Measurements from ENCODE around the gene METRNL.

The METRNL gene

DNA sequence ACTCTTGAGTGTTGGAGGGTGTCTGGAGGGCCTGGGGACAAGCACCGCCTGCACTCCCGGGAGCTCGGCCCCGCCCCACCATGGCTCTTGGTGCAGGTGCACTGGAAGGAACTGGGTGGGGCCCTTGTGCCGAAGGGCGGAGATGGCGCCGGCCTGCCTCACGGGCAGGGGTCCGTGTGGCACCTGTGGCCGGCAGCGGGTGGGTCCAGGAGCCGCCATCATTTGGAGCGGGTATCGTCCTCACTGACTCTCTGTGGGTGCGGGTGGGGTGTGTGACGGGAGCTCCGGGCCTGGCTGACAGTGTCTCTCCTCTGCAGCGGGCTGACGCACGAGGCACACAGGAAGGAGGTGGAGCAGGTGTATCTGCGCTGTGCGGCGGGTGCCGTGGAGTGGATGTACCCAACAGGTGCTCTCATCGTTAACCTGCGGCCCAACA lies 5.2 kb downstream of the METRNL start:
- Histone ChIP-seq H3K9ac (ENCODE audit: low read depth, low read length) (no peak overlapping the region), H3K27me3 (ENCODE audit: control insufficient read depth, insufficient read depth, low read length) (peaks cover 7% of the 10 kb centered on the region), H3K9me3 (ENCODE audit: control insufficient read depth, insufficient read depth, low read length) (no peaks in the 10 kb centered on the region), H3K4me3 (ENCODE audit: low read depth, low read length) (no peak overlapping the region), H3K36me3 (ENCODE audit: control insufficient read depth, insufficient read depth, low read length) (peaks cover 10% of the 10 kb centered on the region), H3K4me1 (ENCODE audit: control insufficient read depth, insufficient read depth, low read length) (peaks cover 11% of the 10 kb centered on the region)

DNA sequence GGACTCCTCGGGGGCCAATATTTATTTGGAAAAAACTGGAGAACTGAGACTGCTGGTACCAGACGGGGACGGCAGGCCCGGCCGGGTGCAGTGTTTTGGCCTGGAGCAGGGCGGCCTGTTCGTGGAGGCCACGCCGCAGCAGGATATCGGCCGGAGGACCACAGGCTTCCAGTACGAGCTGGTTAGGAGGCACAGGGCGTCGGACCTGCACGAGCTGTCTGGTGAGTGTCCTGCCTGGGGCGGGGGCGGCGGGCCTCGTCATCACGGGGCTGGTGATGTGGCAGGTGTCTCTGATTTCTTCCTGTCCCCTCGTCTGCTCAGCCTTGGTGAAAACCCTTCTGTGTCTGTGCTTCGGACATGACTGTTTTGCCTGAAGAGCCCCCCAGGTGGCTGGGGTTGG lies 5.7 kb downstream of the METRNL start:
- peaks cover 10% of the 10 kb centered on the region for H3K36me3 ChIP-seq (ENCODE audit: control insufficient read depth, insufficient read depth, low read length)
- peaks cover 7% of the 10 kb centered on the region for H3K27me3 ChIP-seq (ENCODE audit: control insufficient read depth, insufficient read depth, low read length)
- H3K4me3 ChIP-seq (ENCODE audit: low read depth, low read length): no peak overlapping the region
- no peak overlapping the region for H3K9ac ChIP-seq (ENCODE audit: low read depth, low read length)
- H3K4me1 ChIP-seq (ENCODE audit: control insufficient read depth, insufficient read depth, low read length): peaks cover 11% of the 10 kb centered on the region
- no peaks in the 10 kb centered on the region for H3K9me3 ChIP-seq (ENCODE audit: control insufficient read depth, insufficient read depth, low read length)

DNA sequence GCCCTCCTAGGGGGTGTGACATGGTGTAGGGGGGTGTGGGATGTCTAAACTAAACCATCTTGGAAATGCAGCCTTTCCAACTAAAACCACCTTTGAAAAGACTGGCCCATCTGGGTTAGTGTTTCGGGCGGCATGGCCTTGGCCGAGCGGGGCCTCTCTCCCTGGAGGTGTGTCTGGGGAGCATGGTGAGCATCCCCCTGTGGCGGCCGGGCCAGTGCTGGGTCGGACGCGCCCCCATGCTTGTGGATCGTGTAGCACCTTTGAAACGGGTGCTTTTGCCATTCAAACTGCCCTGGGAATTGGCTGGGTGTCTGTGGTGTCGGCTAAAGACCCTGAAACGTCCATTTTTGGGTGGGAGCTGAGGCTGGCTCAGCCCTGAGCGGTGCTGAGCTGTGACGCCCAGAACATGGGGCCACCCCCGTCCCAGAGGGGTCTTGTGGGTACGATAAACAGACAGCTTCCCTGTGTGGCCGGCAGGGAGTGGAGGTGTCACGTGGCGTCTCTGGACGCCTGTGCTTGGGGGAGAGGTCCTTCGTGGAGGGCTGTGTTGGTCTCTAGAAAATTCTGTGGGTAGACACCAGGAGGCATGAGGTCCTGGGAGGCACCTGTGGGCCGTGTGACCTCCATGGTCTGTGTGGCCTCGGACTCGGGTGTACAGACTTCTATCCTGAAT lies 6.3 kb downstream of the METRNL start:
- peaks cover 7% of the 10 kb centered on the region for H3K27me3 ChIP-seq (ENCODE audit: control insufficient read depth, insufficient read depth, low read length)
- H3K9me3 ChIP-seq (ENCODE audit: control insufficient read depth, insufficient read depth, low read length): no peaks in the 10 kb centered on the region
- H3K4me3 ChIP-seq (ENCODE audit: low read depth, low read length): no peak overlapping the region
- no peak overlapping the region for H3K9ac ChIP-seq (ENCODE audit: low read depth, low read length)
- H3K4me1 ChIP-seq (ENCODE audit: control insufficient read depth, insufficient read depth, low read length): peaks cover 11% of the 10 kb centered on the region
- H3K36me3 ChIP-seq (ENCODE audit: control insufficient read depth, insufficient read depth, low read length): peaks cover 10% of the 10 kb centered on the region

DNA sequence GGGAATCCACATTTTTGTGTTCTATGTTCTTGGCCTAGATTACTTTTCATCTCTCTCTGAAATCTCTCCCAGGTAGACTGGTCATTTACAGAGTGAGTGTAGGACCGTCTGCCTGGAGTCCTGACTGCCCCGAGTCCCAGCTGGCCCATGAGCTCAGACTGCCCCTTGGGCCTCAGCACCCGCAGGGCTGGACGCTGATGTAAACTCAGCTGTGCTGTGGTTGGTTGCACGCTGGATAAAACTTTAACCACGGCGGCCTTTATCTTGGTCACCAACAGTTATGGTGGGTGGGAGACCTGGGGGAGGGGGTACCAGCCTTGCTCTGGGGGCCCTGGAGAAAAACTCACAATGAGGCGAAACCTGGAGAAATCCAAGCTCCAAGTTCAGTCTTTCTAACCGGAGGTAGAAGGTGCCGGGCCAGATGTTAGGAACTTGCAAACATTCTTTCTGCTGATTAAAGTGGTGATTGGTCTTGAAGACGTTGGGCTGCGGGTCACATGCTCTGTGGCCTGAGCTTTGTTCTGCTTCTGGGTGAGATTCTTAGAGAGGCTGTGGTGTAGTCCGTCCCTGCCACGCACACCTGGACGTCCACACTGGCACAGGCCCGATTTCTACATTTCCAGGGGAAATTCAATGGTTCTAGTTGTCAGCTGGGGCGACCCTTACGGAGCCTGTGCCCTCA lies 6.9 kb downstream of the METRNL start:
- Histone ChIP-seq H3K4me1 (ENCODE audit: control insufficient read depth, insufficient read depth, low read length) (peaks cover 11% of the 10 kb centered on the region), H3K36me3 (ENCODE audit: control insufficient read depth, insufficient read depth, low read length) (peaks cover 10% of the 10 kb centered on the region), H3K4me3 (ENCODE audit: low read depth, low read length) (no peak overlapping the region), H3K9ac (ENCODE audit: low read depth, low read length) (no peak overlapping the region), H3K27me3 (ENCODE audit: control insufficient read depth, insufficient read depth, low read length) (peaks cover 6% of the 10 kb centered on the region), H3K9me3 (ENCODE audit: control insufficient read depth, insufficient read depth, low read length) (no peaks in the 10 kb centered on the region)

DNA sequence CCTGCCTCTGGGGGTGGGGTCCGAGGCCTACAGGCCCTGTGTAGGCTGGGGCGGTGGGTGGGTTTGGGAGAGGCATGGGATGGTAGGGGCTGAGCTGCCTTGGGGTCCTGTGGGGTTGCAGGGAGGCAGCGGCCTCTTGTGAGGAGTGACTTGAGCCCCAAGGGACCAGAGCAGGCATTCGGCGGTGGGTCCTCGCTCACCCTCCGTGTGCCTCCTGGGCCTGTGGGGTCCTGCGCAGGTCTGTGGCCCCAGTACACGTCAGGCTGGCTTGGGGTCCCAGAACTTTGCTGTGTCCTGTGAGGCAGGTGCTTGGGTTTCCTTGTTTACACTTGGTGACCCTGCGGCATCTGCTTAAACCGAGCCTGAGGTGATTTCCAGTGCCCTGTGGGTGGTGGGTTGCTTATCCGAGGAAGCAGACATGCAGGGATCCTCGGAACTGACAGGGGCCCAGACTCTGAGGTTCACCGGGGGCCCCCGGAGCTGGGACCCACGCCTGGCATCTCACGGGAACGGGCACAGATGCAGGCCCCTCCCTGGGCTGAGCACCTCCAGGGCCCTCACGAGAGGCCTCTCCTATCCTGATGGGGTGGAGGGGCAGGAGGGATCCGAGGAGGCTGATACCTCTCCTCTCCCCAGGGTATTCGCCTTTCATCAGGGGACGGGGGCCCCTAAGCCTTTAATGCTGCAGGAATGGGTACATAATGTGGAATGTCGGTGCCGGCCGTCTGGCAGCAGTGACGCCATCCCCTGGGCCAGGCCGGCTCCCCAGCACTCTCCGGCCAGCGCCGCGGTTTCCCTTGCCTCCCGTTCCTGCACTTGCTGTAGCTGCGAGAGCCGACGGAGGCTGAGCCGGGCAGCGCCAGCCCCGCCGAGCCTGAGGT lies 7.7 kb downstream of the METRNL start:
- Histone ChIP-seq H3K36me3 (ENCODE audit: control insufficient read depth, insufficient read depth, low read length) (peaks cover 10% of the 10 kb centered on the region), H3K4me3 (ENCODE audit: low read depth, low read length) (no peak overlapping the region), H3K27me3 (ENCODE audit: control insufficient read depth, insufficient read depth, low read length) (no peaks in the 10 kb centered on the region), H3K4me1 (ENCODE audit: control insufficient read depth, insufficient read depth, low read length) (peaks cover 11% of the 10 kb centered on the region), H3K9ac (ENCODE audit: low read depth, low read length) (no peak overlapping the region), H3K9me3 (ENCODE audit: control insufficient read depth, insufficient read depth, low read length) (no peaks in the 10 kb centered on the region)

DNA sequence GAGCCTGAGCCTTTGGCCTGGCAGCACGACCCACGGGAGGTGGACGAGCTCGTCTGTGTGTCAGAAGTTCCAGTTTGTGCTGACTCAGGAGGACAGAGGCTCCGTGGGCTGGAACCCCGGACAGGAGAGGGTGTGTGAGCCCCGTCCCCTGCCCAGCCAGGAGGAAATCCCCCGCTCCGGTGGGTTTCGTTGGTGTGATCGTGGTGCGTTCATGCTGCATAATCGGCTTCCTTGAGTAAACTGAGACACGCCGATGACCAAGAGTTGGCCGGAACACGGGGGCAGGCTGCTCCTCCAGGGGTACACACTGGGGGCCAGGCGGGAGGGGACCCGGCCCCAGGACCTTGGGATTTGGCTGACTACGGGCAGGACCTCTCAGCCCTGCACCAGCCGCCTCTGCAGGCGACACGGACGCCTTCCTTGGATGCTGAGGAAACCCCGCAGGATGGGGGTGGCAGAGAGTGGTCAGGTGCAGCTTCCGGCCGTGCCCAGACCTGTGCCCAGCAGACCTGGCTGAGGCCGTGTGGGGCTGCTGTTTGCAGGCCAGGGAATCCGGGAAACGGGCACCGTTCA lies 8.5 kb downstream of the METRNL start:
- H3K9me3 ChIP-seq (ENCODE audit: control insufficient read depth, insufficient read depth, low read length): no peaks in the 10 kb centered on the region

DNA sequence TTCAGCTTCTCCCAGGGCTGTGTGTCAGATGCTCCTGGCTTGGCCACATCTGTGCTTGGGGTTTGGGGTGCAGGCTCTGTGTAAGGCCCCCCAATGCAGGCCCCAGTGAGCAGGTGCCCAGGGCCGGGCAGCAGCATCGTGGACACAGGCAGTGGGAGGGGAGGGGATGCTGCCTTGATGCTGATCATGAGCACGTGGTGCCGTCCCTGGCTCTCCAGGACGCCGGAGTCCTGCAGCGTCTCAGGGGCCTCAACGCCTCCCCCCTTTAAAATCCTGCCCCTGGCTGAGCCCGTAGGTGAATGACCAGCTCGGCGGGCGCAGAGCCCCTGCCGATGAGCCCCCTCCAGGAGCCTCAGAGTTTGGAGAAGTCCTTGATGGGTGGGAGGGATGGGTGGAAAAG lies 9.0 kb downstream of the METRNL start:
- H3K36me3 ChIP-seq (ENCODE audit: control insufficient read depth, insufficient read depth, low read length): peaks cover 10% of the 10 kb centered on the region
- no peaks in the 10 kb centered on the region for H3K27me3 ChIP-seq (ENCODE audit: control insufficient read depth, insufficient read depth, low read length)
- no peak overlapping the region for H3K4me3 ChIP-seq (ENCODE audit: low read depth, low read length)
- no peaks in the 10 kb centered on the region for H3K9me3 ChIP-seq (ENCODE audit: control insufficient read depth, insufficient read depth, low read length)
- peaks cover 4% of the 10 kb centered on the region for H3K4me1 ChIP-seq (ENCODE audit: control insufficient read depth, insufficient read depth, low read length)
- no peak overlapping the region for H3K9ac ChIP-seq (ENCODE audit: low read depth, low read length)

More for the DNA sequence above, 8.5 kb downstream of the METRNL start:
- peaks cover 11% of the 10 kb centered on the region for H3K36me3 ChIP-seq (ENCODE audit: control insufficient read depth, insufficient read depth, low read length)
- no peak overlapping the region for H3K9ac ChIP-seq (ENCODE audit: low read depth, low read length)
- H3K27me3 ChIP-seq (ENCODE audit: control insufficient read depth, insufficient read depth, low read length): no peaks in the 10 kb centered on the region
- H3K4me1 ChIP-seq (ENCODE audit: control insufficient read depth, insufficient read depth, low read length): peaks cover 9% of the 10 kb centered on the region
- H3K4me3 ChIP-seq (ENCODE audit: low read depth, low read length): no peak overlapping the region

DNA sequence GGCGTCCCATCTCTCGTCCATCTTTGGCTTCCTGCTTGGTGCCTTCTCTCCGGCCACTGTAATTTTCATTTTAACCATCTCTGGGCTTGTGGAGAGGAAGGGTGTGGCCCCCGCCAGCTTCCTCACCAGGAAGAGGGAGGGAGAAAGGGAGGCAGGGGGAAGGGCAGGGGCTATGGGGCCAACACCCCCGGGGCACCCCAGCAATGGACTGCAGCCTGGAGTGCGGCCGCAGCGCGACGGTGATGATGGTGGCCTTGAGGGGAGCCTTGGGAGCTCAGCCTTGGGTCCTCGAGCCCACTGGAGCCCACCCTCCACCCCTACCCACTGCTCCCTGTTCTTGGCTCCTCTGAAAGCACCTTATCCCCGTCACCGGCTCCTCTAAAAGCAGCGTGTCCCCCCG lies 9.5 kb downstream of the METRNL start:
- no peaks in the 10 kb centered on the region for H3K9me3 ChIP-seq (ENCODE audit: control insufficient read depth, insufficient read depth, low read length)
- no peak overlapping the region for H3K4me3 ChIP-seq (ENCODE audit: low read depth, low read length)
- peaks cover 7% of the 10 kb centered on the region for H3K36me3 ChIP-seq (ENCODE audit: control insufficient read depth, insufficient read depth, low read length)
- H3K4me1 ChIP-seq (ENCODE audit: control insufficient read depth, insufficient read depth, low read length): peaks cover 3% of the 10 kb centered on the region
- H3K9ac ChIP-seq (ENCODE audit: low read depth, low read length): no peak overlapping the region
- H3K27me3 ChIP-seq (ENCODE audit: control insufficient read depth, insufficient read depth, low read length): no peaks in the 10 kb centered on the region

DNA sequence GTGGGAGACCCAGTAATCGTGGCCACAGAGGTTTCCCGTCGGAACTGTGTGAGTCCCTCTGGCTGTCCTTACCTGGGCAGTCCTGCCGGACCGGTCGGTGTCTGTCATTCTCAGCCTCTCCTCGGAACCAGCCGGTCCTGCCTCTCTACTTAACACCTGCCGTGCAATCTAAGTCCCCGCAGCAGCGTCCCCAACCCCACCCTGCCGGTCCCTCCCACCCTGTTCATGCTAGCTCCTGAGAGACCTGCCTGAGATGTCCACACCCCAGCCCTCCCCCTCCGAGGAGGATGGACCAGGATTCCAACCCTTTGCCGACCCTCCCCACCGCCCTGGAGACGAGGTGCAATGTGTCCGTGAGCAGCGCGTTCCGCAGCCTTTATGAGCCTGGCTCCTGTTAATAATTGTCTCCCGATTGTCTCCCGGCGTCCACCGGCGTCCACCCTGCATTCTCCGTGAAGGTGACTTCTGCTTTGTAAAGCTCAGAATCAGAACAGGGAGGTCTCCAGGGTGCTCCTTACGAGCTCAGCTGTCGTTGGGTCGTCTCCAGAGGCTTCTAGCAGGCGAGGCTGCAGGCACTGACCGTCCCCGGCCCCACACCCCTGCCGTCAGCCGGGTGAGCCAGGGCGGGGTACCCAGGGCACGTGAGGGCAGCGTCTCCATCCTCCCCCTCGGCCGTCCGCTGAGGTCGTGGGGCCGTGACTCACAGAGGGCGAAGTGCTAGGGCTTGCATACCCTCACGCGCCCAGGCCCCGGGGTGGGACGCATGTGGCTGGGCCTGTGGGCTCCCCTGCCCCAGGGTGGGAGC lies 10.1 kb downstream of the METRNL start:
- Histone ChIP-seq H3K27me3 (ENCODE audit: control insufficient read depth, insufficient read depth, low read length) (no peaks in the 10 kb centered on the region), H3K9me3 (ENCODE audit: control insufficient read depth, insufficient read depth, low read length) (no peaks in the 10 kb centered on the region), H3K4me1 (ENCODE audit: control insufficient read depth, insufficient read depth, low read length) (no peaks in the 10 kb centered on the region), H3K9ac (ENCODE audit: low read depth, low read length) (no peak overlapping the region), H3K36me3 (ENCODE audit: control insufficient read depth, insufficient read depth, low read length) (peaks cover 7% of the 10 kb centered on the region), H3K4me3 (ENCODE audit: low read depth, low read length) (no peak overlapping the region)

DNA sequence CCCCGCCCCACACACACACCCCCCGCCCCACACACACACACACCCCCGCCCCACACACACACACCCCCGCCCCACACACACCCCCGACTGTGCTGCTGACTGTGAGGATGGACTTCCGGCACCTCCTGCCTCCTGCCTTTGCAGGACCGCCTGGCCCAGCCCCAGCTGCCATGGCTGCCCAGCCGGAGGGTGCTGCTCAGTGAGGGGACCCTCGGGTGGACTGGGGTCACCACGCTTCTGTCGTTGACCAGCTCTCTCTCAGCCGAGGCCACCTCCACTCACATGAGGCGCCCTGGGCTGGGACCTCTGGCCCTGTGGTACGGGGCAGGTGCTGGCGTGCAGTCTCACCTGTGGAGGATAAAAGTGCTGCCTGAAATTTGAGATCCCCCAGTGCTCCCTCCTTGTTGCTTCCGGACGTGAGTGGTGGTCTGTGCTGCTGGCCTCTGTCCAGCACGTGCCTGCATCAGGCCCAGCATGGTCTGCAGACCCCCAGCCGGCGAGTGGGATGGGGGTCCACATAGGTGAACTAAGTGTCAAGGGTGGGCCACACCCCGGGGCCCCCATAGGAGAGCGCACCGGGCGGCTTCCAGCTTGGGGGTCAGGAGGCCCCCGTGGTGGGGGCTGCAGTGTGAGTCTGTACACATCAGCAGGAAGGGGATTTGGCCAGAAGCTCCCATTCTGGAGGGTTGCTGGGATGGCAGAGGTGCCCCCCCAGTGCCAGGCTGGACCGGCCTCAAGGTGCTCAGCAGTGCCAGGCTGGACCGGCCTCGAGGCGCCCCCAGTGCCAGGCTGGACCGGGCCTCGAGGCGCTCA lies 11.2 kb downstream of the METRNL start:
- Histone ChIP-seq H3K9me3 (ENCODE audit: control insufficient read depth, insufficient read depth, low read length) (no peaks in the 10 kb centered on the region), H3K27me3 (ENCODE audit: control insufficient read depth, insufficient read depth, low read length) (no peaks in the 10 kb centered on the region), H3K4me3 (ENCODE audit: low read depth, low read length) (no peak overlapping the region), H3K9ac (ENCODE audit: low read depth, low read length) (no peak overlapping the region), H3K36me3 (ENCODE audit: control insufficient read depth, insufficient read depth, low read length) (peaks cover 9% of the 10 kb centered on the region), H3K4me1 (ENCODE audit: control insufficient read depth, insufficient read depth, low read length) (no peaks in the 10 kb centered on the region)

Measured in iPS-15b (cell line).